K562 (cell line): ENCODE data around the gene ARSD. TPM values are rescaled to one million over a fixed set of nuclear protein-coding genes. Genes with fewer than 3 reads are reported as not detected.

Experiments
- ATAC-seq: fragments of 200-7000 bp; cut with Tn5 transposase; 3 replicates; pipeline ENCODE4 v1.9.1; 2020; ENCODE audit warnings: moderate library complexity
- BruUV-seq: library from RNA; stranded (reverse); fragments of 400-500 nt; replicated peaks from 2 replicates; lab custom pipeline; 2021; lab: Mats Ljungman, UMichigan
- CTCF ChIA-PET: fragments of 300-600 bp; formaldehyde crosslinking; extraction: SDS; loops from one replicate; lab custom pipeline; 2021; ENCODE audit warnings: low intra/inter-chr PET ratio; lab: Yijun Ruan, JAX
- POLR2A ChIA-PET: fragments of 300-600, 350-650 bp; sonication (Branson Sonifier 250); formaldehyde crosslinking; extraction: SDS; loops from one replicate; lab custom pipeline; 2021; ENCODE audit warnings: antibody characterized with exemption, inconsistent platforms; lab: Yijun Ruan, JAX
- DNase-seq, 4 experiments: peaks; one replicate each; pipeline versions ENCODE4 v3.0.0 to v3.0.0-alpha.2; 2011 to 2018; ENCODE audit warnings: low spot score in 3 of 4, mixed read lengths in 3 of 4; ENCODE audit errors: extremely low read depth in 1 of 4
- FAIRE-seq: peaks from 2 replicates; lab custom pipeline; 2011; peaks lifted over from hg19 to GRCh38; lab: Jason Lieb, UNC
- H2AFZ ChIP-seq: 2 replicates; pipeline ENCODE4 v1.6.0; 2011; ENCODE audit warnings: low read depth, low read length, control low read depth, inconsistent platforms
- H3K27ac ChIP-seq: fragments of 200-600 bp; 3 replicates; pipeline ENCODE4 v1.8.0; 2011; ENCODE audit warnings: low read depth, mild to moderate bottlenecking, control low read depth, inconsistent platforms, low read length, moderate library complexity, mixed read lengths; ENCODE audit errors: extremely low read depth
- H3K27me3 ChIP-seq, 2 experiments: fragments of 300-600 bp in 1 of 2; 2 replicates in 1 of 2; 3 replicates in 1 of 2; pipeline versions ENCODE4 v1.6.0 to v1.8.0; 2011; ENCODE audit warnings: inconsistent platforms in 2 of 2, low read length in 2 of 2, mild to moderate bottlenecking in 1 of 2, mixed read lengths in 1 of 2, moderate library complexity in 1 of 2; ENCODE audit not compliant: control insufficient read depth in 2 of 2, insufficient read depth in 2 of 2
- H3K36me3 ChIP-seq: fragments of 300-600 bp; 3 replicates; pipeline ENCODE4 v1.8.0; 2011; ENCODE audit warnings: mild to moderate bottlenecking, low read length, inconsistent platforms; ENCODE audit not compliant: control insufficient read depth, insufficient read depth
- H3K4me1 ChIP-seq, 2 experiments: fragments of 200-600 bp in 1 of 2; replicated peaks in 1 of 2; 2 replicates in 1 of 2; 3 replicates in 1 of 2; pipeline versions ENCODE4 v1.5.1 to v1.8.0; 2011; ENCODE audit warnings: inconsistent platforms in 2 of 2, low read length in 2 of 2, mild to moderate bottlenecking in 1 of 2, mixed read lengths in 1 of 2, moderate library complexity in 1 of 2; ENCODE audit not compliant: control insufficient read depth in 2 of 2, insufficient read depth in 2 of 2
- H3K4me2 ChIP-seq: 2 replicates; pipeline ENCODE4 v1.6.1; 2011; ENCODE audit warnings: low read length, control low read depth, inconsistent platforms, mixed read lengths; ENCODE audit not compliant: insufficient read depth
- H3K4me3 ChIP-seq: fragments of 200-600 bp; sonication (generic), shearing (Covaris generic); 2 replicates; pipeline ENCODE4 v1.5.1; 2016; ENCODE audit warnings: control low read depth, inconsistent platforms
- H3K79me2 ChIP-seq: fragments of 200-600 bp; 3 replicates; pipeline ENCODE4 v1.8.0; 2011; ENCODE audit warnings: low read length, inconsistent platforms; ENCODE audit not compliant: control insufficient read depth, insufficient read depth
- H3K9ac ChIP-seq, 2 experiments: 2 replicates each; pipeline versions ENCODE4 v1.6.0 to v1.6.1; 2011; ENCODE audit warnings: low read depth in 2 of 2, low read length in 2 of 2, control low read depth in 1 of 2, inconsistent platforms in 1 of 2, mild to moderate bottlenecking in 1 of 2, mixed read lengths in 1 of 2; ENCODE audit not compliant: insufficient read depth in 1 of 2
- H3K9me1 ChIP-seq: one replicate; pipeline ENCODE4 v1.6.0; 2011; ENCODE audit warnings: inconsistent platforms, mild to moderate bottlenecking, low read length, moderate library complexity; ENCODE audit not compliant: control insufficient read depth, insufficient read depth
- H3K9me3 ChIP-seq: replicated peaks from 2 replicates; pipeline ENCODE4 v1.5.1; 2011; ENCODE audit warnings: low read depth, low read length, inconsistent platforms; ENCODE audit not compliant: control insufficient read depth, insufficient read depth
- H4K20me1 ChIP-seq: replicated peaks from 2 replicates; pipeline ENCODE4 v1.6.1; 2011; ENCODE audit warnings: low read length, inconsistent platforms, mixed read lengths; ENCODE audit not compliant: control insufficient read depth, insufficient read depth
- CBFB ChIP-seq: sonication (generic); formaldehyde crosslinking; IDR thresholded peaks from 2 replicates; pipeline ENCODE4 v1.4.0; 2020; ENCODE audit warnings: mild to moderate bottlenecking, missing genetic modification reagents
- DDX20 ChIP-seq: fragments of 450-650 bp; IDR thresholded peaks from 2 replicates; pipeline ENCODE4 v1.6.1; 2016; ENCODE audit warnings: missing genetic modification characterization, low read depth, mild to moderate bottlenecking, missing compliant biosample characterization, moderate library complexity
- ELF4 ChIP-seq: fragments of 450-650 bp; formaldehyde crosslinking; IDR thresholded peaks from 2 replicates; pipeline ENCODE4 v1.4.0; 2022; ENCODE audit warnings: missing genetic modification characterization
- ETV1 ChIP-seq: fragments of 450-650 bp; conservative IDR thresholded peaks from 2 replicates; pipeline ENCODE4 v1.6.1; 2016; ENCODE audit warnings: missing genetic modification characterization, control low read depth, low read depth, missing compliant biosample characterization
- EWSR1 ChIP-seq: fragments of 450-650 bp; IDR thresholded peaks from 2 replicates; pipeline ENCODE4 v1.6.1; 2018; ENCODE audit warnings: borderline replicate concordance, mild to moderate bottlenecking, low read depth, moderate library complexity; ENCODE audit not compliant: partially characterized antibody
- JUND ChIP-seq, 2 experiments: IDR thresholded peaks; 2 replicates in 1 of 2; 3 replicates in 1 of 2; pipeline ENCODE4 v1.6.1; 2011; ENCODE audit warnings: borderline replicate concordance in 2 of 2, low read depth in 2 of 2, low read length in 2 of 2, improper control_type of control experiment in 1 of 2, missing biosample characterization in 1 of 2, missing genetic modification characterization in 1 of 2, missing genetic modification reagents in 1 of 2
- MYC ChIP-seq, 2 experiments: fragments of 250-450 bp in 1 of 2; sonication (Bioruptor Pico) in 1 of 2; IDR thresholded peaks; 2 replicates each; pipeline versions ENCODE4 v1.5.1 to v1.6.1; 2012 to 2021; ENCODE audit warnings: low read depth in 2 of 2, borderline replicate concordance in 1 of 2, improper control_type of control experiment in 1 of 2, low read length in 1 of 2, mild to moderate bottlenecking in 1 of 2, moderate library complexity in 1 of 2
- NFIX ChIP-seq: fragments of 250-450 bp; sonication (Bioruptor Pico); IDR thresholded peaks from 2 replicates; pipeline ENCODE4 v1.4.0; 2020; ENCODE audit warnings: low read depth, mild to moderate bottlenecking, moderate library complexity
- NR2F6 ChIP-seq: fragments of 450-650 bp; formaldehyde crosslinking; IDR thresholded peaks from 2 replicates; pipeline ENCODE4 v1.4.0; 2020; ENCODE audit warnings: mild to moderate bottlenecking
- ZNF274 ChIP-seq: IDR thresholded peaks from 2 replicates; pipeline ENCODE4 v1.6.1; 2011; ENCODE audit warnings: low read depth, mild to moderate bottlenecking, low read length, moderate library complexity, borderline replicate concordance
- ZNF436 ChIP-seq: fragments of 250-450, 450-650 bp; sonication (Bioruptor Pico); formaldehyde crosslinking; IDR thresholded peaks from 2 replicates; pipeline ENCODE4 v1.7.0; 2020; ENCODE audit warnings: mild to moderate bottlenecking
- WGBS: fragments of 100-300 bp; shearing (Covaris generic); methylation state at CpG from one replicate; pipeline ENCODE4 v1.1.6; 2016; ENCODE audit warnings: low coverage, mixed read lengths; ENCODE audit not compliant: insufficient coverage; ENCODE audit errors: missing lambda C conversion rate; 5-methylcytosine and 5-hydroxymethylcytosine counted together
- in situ Hi-C: fragments of 300-500 bp; cut with MboI; formaldehyde crosslinking; loops from 4 replicates; pipeline ENCODE4 v1.15.0; 2018; ENCODE audit warnings: inconsistent platforms, mixed read lengths
- intact Hi-C: fragments of 100-400 bp; cut with micrococcal nuclease; formaldehyde crosslinking; loops from 2 replicates; pipeline ENCODE4 v1.14.2; 2022
- polyA plus RNA-seq, 8 experiments: library from polyadenylated mRNA; depleted of rRNA in 4 of 8; stranded (reverse) in 5 of 8; unstranded in 3 of 8; fragments of >200 nt; fragmentation: Nextera tagmentation in 2 of 8; fragmentation: Illumina TruSeq in 1 of 8; extraction: Ambion mirVana in 2 of 8; extraction: Trizol in 1 of 8; gene quantifications; 2 replicates each; pipeline versions ENCODE4 v1.2.1 to v1.2.3, GENCODE V29; 2011 to 2014; ENCODE audit warnings: inconsistent platforms in 1 of 8, missing spikeins in 1 of 8
- total RNA-seq, 7 experiments: library from RNA; depleted of rRNA in 6 of 7; stranded (reverse); fragments of >200 nt in 6 of 7; fragmentation: Illumina TruSeq in 2 of 7; extraction: Trizol in 2 of 7; gene quantifications; 2 replicates each; pipeline versions ENCODE4 v1.2.1 to v1.2.3, GENCODE V29; 2011 to 2021; ENCODE audit warnings: low replicate concordance in 1 of 7

ARSD gene
- total and polyA plus RNA-seq, 9 of the 15 experiments (the other 6 are each of a cell fraction or from before 2014, with no cell fraction given): 0.05 to 0.23 (median 0.09) TPM; not detected in 1

DNA sequence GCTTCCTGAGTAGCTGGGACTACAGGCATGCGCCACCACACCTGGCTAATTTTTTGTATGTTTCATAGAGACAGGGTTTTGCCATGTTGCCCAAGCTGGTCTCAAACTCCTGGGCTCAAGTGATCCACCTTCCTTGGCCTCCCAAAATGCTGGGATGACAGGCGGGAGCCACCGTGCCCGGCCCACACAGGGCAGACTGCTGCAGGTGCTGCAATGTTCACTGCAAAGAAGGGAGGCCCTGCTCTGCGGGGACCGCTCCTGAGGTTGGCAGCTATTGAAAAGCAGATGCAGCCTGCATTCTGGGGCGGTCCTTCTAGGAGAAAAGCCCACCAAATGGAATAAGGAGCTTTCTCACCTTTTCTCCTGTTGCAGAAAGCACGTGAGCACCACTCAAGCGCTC, 5.0 kb downstream of the ARSD start:
- no TSS peak for BruUV-seq
- no peak overlapping the region for H3K4me2 ChIP-seq
- no peaks in the 10 kb centered on the region for H4K20me1 ChIP-seq
- H3K4me3 ChIP-seq: no peak overlapping the region
- H3K4me1 ChIP-seq: peaks cover 7 to 11% of the 10 kb centered on the region in 2 experiments; a peak in 4 of 5 replicates
- no peak overlapping the region for H3K9ac ChIP-seq
- in situ Hi-C loops: no loop called here
- no peaks in the 10 kb centered on the region for H3K9me1 ChIP-seq
- DNase-seq: no peak
- WGBS: 42% methylated on average over 6 of the region's 9 CpGs
- no peak overlapping the region for H2AFZ ChIP-seq
- no peak overlapping the region for H3K27ac ChIP-seq
- no peak for ATAC-seq
- intact Hi-C loops: no loop called here
- no peaks in the 10 kb centered on the region for H3K36me3 ChIP-seq
- no peaks in the 10 kb centered on the region for H3K79me2 ChIP-seq
- CTCF ChIA-PET: no interaction called here
- POLR2A ChIA-PET: no interaction called here
- H3K27me3 ChIP-seq: no peaks in the 10 kb centered on the region
- no peaks in the 10 kb centered on the region for H3K9me3 ChIP-seq
- FAIRE-seq: no peak
- TF ChIP-seq DDX20 (tag) (no peak), ETV1 (no peak), NR2F6 (CRISPR knock-in tag) (no peak), ELF4 (CRISPR knock-in tag) (no peak), ZNF436 (CRISPR knock-in tag) (no peak), EWSR1 (no peak), ZNF274 (no peak), NFIX (CRISPR knock-in tag) (no peak), CBFB (CRISPR knock-in tag) (no peak), MYC (IDR thresholded peaks at IDR 0.05; ENCODE audit: low read depth, low read length) (no peak), MYC (CRISPR knock-in tag; IDR thresholded peaks at IDR 0.05; ENCODE audit: borderline replicate concordance, low read depth) (no peak), JUND (IDR thresholded peaks at IDR 0.05; ENCODE audit: borderline replicate concordance, low read depth, low read length) (no peak), JUND (tag; IDR thresholded peaks at IDR 0.05; ENCODE audit: borderline replicate concordance, low read depth, low read length) (no peak)
